Thyroid gland (tissue), 4 donors: Measurements from ENCODE around the gene SLC2A1. TPM values are rescaled to one million over a fixed set of nuclear protein-coding genes. Genes with fewer than 3 reads are reported as not detected.
A peak's percentile ranks its signal among the peaks of the same experiment; 100 is the strongest.

Source experiments
- DNase-seq, 2 donors: peaks; one replicate each; pipeline ENCODE4 v3.0.0-alpha.2; 2019
- H3K27ac ChIP-seq, 3 donors: fragments of 200-600 bp; sonication (generic); 1 replicate in 2 of 3; 2 replicates in 1 of 3; pipeline ENCODE4 v1.5.1; 2016 to 2019; ENCODE audit warnings: mild to moderate bottlenecking in 1 of 3, moderate library complexity in 1 of 3
- H3K27me3 ChIP-seq: fragments of 200-600 bp; sonication (generic); one replicate; pipeline ENCODE4 v1.5.1; 2019
- H3K36me3 ChIP-seq, 2 donors: fragments of 200-600 bp; sonication (generic); one replicate each; pipeline ENCODE4 v1.5.1; 2016 to 2019
- H3K4me1 ChIP-seq, 2 donors: fragments of 200-600 bp; sonication (generic); one replicate each; pipeline ENCODE4 v1.5.1; 2017 to 2019
- H3K4me3 ChIP-seq, 3 donors: fragments of 200-600 bp; sonication (generic); replicated peaks in 1 of 3; 1 replicate in 2 of 3; 2 replicates in 1 of 3; pipeline ENCODE4 v1.5.1; 2016; ENCODE audit warnings: mild to moderate bottlenecking in 1 of 3
- H3K9me3 ChIP-seq: fragments of 200-600 bp; sonication (generic); one replicate; pipeline ENCODE4 v1.5.1; 2017
- CTCF ChIP-seq, 6 experiments: fragments of 200-600 bp in 3 of 6; fragments of 450-650 bp in 3 of 6; sonication (generic) in 3 of 6; IDR thresholded peaks; one replicate each; pipeline ENCODE4 v1.5.1; 2016 to 2019; ENCODE audit warnings: antibody characterized with exemption in 6 of 6, mild to moderate bottlenecking in 2 of 6, inconsistent platforms in 1 of 6, moderate library complexity in 1 of 6
- POLR2A ChIP-seq, 2 donors: fragments of 450-650 bp; IDR thresholded peaks; one replicate each; pipeline ENCODE4 v1.6.1; 2017; ENCODE audit warnings: antibody characterized with exemption in 2 of 2, mild to moderate bottlenecking in 2 of 2, moderate library complexity in 1 of 2
- WGBS, 2 donors: methylation state at CpG; one replicate each; pipeline ENCODE4 v1.1.5; 2017; 5-methylcytosine and 5-hydroxymethylcytosine counted together
- intact Hi-C: fragments of 100-400 bp; cut with DNase I; formaldehyde crosslinking; loops from one replicate; pipeline ENCODE4 v1.15.1; 2023
- total RNA-seq, 4 donors: library from RNA; depleted of rRNA; stranded (reverse); fragments of >200 nt; gene quantifications; one replicate each; pipeline ENCODE4 v1.2.3, GENCODE V29; 2016

Gene SLC2A1
- total RNA-seq, 4 donors from 2014 or later = 15.0 to 208 (median 91.4) TPM

- 91 to 92% methylated on average over 5 of the region's 5 CpGs for WGBS, 2 donors
These were observed 8.6 kb downstream of the SLC2A1 start for GRCh38 chr1:42950116-42950481.

GRCh38 chr1:42949312-42950115 lies 9.2 kb downstream of the SLC2A1 start:
- DNase-seq = peak; percentile 80 to 83
- Histone ChIP-seq H3K4me3 (no peak overlapping the region), H3K9me3 (no peaks in the 10 kb centered on the region), H3K27me3 (no peaks in the 10 kb centered on the region), H3K27ac (peak overlapping the region; percentile 66 to 95 (median 67)), H3K36me3 (no peaks in the 10 kb centered on the region), H3K4me1 (peaks cover 73 to 78% of the 10 kb centered on the region in 2 donors)
- intact Hi-C loops = no loop called here
- WGBS, 2 donors = 31 to 43% methylated on average over 9 of the region's 9 CpGs
- TF ChIP-seq CTCF (IDR thresholded peaks at IDR 0.05) (no peak), POLR2A (IDR thresholded peaks at IDR 0.05) (no peak)

More at GRCh38 chr1:42950116-42950481, 8.6 kb downstream of the SLC2A1 start:
- intact Hi-C loops = no loop called here
- peaks cover 67 to 72% of the 10 kb centered on the region in 2 donors for H3K4me1 ChIP-seq
- H3K27ac ChIP-seq = peak overlapping the region; percentile 66 to 95 (median 67)
- TF ChIP-seq POLR2A (IDR thresholded peaks at IDR 0.05) = no peak
- no peak for TF ChIP-seq CTCF (IDR thresholded peaks at IDR 0.05)
- no peaks in the 10 kb centered on the region for H3K9me3 ChIP-seq
- no peaks in the 10 kb centered on the region for H3K36me3 ChIP-seq
- no peaks in the 10 kb centered on the region for H3K27me3 ChIP-seq
- no peak overlapping the region for H3K4me3 ChIP-seq
- DNase-seq = no peak

GRCh38 chr1:42947965-42948732 lies 10.5 kb downstream of the SLC2A1 start:
- Histone ChIP-seq H3K36me3 (no peaks in the 10 kb centered on the region), H3K9me3 (no peaks in the 10 kb centered on the region), H3K4me3 (no peak overlapping the region), H3K4me1 (peaks cover 81 to 82% of the 10 kb centered on the region in 2 donors), H3K27ac (peak overlapping the region; percentile 67 to 95 (median 95)), H3K27me3 (no peaks in the 10 kb centered on the region)
- DNase-seq = no peak
- WGBS, 2 donors = 88 to 90% methylated on average over 7 to 13 of the region's 13 CpGs
- no peak for TF ChIP-seq CTCF (IDR thresholded peaks at IDR 0.05)
- no peak for TF ChIP-seq POLR2A (IDR thresholded peaks at IDR 0.05)
- intact Hi-C loops = no loop called here

GRCh38 chr1:42947117-42947516 lies 11.6 kb downstream of the SLC2A1 start:
- Histone ChIP-seq H3K9me3 (no peaks in the 10 kb centered on the region), H3K36me3 (no peaks in the 10 kb centered on the region), H3K27me3 (no peaks in the 10 kb centered on the region), H3K27ac (peak overlapping the region; percentile 86 to 95 (median 95)), H3K4me1 (peaks cover 81 to 83% of the 10 kb centered on the region in 2 donors), H3K4me3 (no peak overlapping the region)
- DNase-seq = no peak
- TF ChIP-seq POLR2A (IDR thresholded peaks at IDR 0.05) (no peak), CTCF (IDR thresholded peaks at IDR 0.05) (no peak)
- intact Hi-C loops = no loop called here
- WGBS, 2 donors = 91 to 96% methylated on average over 4 of the region's 4 CpGs
